NCI-H187 (cell line): Measurements from ENCODE around the gene IGF1R.

Experiments used
- DNase-seq, 2 experiments: peaks; one replicate each; lab custom pipeline; 2025; lab: John Stamatoyannopoulos, UW

Gene IGF1R

DNA sequence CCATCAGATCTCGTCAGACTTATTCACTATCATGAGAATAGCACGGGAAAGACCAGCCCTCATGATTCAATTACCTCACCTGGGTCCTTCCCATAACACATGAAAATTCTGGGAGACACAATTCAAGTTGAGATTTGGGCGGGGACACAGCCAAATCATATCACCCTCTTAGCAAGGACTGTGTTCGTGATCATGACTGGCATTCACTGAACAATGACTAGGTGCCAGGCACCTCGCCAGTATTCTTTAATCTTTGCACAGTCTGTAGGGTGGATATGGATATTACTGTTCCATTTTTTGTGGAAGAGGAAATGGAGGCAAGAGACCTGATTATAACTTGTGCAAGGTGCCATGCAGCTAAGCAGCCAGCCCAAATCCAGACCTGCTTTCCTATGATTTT, 77.5 kb downstream of the IGF1R start:
- DNase-seq = no peak

DNA sequence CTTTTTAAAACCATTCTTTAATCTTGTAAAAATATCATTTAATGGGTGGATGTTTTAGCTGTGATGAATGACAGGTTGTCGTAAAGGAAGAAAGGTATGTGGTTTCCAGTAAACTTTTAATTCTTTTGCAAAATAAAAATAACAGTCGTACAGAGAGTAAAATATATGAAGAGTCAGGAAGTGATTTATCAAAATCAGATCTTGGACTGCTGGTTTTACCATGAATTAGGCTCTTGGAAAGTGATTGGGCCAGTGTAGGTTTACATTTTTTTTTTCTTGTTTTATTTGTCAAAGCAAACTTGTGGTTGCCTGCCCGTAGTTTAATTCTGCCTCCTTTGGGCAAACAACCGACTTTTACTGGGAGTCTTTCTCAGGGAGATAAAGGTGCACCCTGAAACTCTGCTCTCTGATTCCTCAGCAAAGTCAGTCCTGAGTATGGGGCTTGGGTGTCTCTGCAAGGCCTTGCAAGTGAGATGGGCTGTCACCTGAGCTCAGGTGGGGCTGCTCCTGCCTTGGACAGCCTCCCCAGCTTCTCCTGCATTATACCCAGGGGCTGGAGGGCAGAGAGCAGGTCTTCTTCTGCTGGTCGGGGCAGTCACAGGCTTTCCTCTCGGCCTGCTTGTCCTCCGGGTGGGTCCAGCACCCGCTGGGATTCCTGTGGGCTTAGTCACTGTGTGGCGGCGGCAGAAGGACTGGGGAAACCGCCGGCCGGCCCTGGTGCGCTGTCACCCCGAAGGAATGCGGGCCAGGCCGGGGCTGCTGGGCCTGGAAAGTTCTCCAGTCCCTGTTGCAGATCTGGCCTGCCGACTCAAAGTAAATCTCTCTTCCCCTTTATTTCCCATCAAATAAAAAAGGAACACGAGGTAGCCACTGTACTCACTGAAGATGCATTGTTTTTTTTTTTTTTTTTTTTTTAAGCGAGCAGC, 79.0 kb downstream of the IGF1R start:
- DNase-seq = no peak

DNA sequence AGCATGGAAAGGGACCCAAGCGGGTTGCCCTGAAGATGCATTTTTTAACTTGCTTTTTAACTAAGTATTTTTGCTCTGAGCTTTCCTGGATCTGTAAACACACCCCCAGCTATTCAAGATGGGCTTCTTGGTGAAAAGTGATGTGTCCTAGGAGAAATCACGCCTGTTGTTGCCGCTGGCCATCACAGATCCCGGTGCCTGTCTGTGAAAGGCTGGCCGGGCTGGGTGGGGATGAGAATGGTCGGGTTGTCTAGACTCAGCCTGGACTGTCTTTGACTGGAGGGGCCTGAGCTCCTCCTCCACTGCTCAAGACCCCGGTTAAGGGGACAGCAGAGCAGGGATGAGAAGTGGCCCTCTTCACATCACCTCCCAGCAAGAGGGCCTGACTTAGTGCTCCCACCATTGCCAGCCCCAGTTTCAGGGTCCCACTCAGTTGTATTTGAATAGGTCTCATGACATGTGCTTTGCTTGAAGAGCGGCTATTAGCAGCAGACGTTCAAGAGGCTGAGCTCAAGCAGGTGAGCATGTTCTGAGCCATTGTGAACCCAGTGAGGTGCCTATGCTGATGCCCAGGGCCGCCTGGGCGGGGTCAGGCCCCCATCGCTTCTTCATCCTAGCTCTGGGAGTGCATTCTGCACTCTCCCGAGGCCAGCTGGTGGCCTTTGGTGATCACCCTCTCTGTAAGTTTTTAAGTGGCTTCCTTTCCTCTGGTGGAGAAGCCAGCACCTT, 79.9 kb downstream of the IGF1R start:
- no peak for DNase-seq

DNA sequence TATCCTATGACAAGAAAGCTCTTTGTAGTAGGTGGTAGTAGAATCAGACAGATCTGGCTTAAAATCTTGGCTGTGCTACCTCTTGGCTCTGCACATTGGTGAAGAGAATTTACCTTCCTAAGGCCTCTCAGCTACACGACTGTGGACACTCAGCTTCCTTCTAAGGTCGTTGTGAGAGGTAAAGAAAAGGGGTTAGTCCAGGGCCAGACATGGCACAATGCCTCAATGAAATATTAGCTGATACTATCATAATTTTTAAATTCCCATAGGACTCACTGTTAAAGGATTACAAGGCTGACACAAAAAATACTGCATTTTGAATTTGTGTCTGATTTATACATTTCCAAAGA, 80.4 kb downstream of the IGF1R start:
- no peak for DNase-seq

DNA sequence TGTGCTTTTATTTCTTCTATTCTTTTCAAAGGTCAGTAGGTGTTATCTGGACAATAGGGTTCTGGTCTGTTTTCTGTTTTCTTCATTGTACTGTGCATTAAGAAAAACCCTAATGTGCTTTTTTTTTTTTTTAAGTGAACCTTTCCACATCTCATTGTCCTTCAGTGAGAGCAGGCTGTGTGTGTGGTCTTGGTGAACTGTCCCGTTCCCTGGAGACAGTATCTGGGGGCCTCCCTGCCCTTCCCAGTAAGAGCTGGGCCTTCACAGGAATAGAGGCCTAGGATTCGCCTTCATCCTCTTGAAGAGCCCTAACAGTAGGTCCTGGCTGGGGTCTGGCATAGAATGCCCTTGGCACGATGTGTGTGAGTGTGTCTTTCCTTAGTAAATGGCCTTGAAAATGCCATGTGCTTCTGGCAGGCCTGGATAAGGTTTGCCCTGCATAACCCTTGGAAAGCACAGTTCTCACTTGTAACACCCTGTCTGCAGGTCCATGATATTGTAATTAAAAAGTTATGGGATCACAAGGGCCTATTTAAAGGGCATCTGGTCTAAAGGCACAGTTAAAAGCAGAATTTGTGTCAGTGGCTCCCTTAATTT, 81.2 kb downstream of the IGF1R start:
- DNase-seq = no peak

DNA sequence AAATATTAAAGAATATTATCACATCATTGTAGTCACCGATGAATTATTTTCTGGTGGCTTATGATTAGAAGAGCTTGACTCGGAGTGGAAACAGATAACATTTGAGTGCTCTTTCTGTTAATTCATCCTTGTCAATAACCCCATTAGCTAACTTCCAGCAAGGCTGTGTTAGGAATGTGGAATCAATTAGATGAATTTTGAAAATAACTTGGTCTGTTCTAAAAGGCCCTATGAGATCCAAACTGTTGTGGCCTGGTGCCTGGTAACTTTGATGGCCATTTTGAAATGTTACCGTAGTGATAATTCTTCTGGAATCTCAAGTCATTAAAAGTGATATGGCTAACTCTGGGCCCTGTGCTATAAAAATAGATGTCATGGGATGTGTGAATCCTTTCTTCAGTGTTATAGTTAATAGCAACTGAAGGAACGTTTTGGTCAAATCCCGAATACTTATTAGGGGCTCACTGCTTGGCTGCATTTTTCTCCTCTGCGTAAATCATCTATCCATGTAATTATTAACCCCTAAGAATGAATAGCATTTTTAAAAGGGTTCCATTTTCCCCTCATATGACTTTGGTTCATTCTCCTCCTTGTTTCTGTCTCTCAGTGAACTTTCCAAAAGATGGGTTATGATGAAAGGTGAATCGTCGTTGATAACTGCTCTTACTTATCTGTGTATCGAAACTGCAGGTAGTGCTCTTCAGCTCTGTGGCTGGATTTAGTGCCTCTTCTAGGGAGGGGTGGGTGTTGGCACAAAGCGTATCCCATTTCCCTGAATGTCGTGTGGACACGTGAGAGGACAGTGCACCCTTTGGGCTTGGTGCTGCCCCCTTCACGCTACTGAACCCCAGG, 82.7 kb downstream of the IGF1R start:
- DNase-seq = no peak

DNA sequence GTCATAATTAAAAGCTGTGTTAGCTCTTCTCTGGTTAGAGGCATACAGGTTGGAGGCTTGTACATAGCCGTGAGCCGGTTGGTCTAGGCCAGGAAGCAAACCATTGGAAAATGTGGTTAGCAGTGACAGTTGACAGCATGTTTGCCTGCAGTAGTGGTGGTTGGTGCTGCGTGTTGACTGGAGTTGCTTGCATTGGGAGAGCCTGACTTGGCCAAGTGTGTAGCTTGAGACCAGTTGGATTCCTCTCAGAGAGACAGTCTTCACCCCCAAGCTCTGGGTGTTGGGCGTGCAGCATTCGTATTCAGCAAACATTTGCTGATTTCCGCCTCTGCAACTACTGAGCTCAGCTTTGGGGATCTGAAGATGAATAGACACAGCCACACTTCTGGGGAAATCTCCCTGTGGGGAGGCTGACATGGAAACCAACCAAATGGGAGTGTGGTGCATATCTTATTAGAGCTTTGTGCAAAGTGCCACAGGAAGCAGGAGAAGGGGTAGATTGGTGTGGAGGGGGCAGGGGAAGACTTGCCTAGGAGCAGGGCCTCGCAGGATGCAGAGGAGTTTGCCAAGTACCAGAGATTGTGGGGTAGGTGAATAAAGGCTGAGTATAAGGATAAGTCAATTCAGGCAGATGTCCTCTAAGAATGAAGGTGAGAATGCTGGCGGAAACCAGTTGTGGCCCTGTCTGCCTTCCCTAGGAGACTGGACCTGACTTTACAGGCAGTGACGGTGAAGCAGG, 83.5 kb downstream of the IGF1R start:
- DNase-seq = no peak

DNA sequence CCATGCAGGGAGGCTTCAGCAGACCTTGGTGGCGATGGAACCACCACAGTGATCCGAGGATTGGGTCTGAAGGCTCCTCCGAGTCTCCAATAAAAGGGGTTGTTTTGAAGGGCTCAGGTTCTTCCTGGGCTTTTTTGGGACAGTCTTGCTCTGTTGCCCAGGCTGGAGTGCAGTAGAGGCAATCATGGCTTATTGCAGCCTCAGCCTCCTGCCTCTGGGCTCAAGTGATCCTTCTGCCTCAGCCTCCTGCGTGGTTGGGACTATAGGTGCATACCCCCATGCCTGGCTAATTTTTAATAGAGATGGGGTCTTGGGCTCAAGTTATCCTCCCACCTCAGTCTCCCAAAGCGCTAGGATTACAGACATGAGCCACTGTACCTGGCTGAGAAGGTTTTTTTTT, 84.8 kb downstream of the IGF1R start:
- no peak for DNase-seq

DNA sequence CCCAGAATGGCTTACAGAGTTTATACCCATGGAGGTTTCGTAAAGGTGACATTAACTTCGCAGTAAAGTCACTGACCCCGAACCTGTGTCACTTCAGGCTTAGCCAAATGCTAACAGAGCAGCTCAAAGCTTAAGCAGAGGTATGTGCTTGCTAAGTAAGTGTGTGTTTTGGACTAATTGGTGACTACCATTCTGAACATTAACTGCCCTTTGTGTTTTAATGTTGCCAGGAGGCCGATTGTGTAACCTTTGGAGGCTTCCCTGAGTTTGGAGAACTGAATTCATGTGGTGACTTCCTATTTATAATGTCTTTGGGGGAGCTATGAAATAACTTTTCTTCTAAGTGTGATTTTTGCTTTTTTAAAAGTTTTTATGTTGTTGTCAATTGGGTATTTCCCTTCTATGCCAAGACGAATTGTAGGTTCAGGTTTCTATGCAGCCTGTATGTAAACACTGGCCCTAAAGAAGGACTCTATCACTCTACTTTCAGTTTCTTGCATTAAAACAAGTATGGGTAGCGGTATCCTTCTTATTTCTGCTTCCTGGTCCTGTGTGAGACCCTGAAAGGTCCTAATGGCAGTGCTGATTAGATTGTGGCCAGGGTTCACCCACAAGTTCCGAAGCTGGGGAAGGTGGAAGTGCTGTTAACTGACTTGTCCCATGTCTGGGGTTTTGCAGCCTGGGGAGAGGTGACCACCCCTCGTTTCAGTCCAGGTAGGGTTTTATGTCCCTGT, 86.3 kb downstream of the IGF1R start:
- DNase-seq = no peak

DNA sequence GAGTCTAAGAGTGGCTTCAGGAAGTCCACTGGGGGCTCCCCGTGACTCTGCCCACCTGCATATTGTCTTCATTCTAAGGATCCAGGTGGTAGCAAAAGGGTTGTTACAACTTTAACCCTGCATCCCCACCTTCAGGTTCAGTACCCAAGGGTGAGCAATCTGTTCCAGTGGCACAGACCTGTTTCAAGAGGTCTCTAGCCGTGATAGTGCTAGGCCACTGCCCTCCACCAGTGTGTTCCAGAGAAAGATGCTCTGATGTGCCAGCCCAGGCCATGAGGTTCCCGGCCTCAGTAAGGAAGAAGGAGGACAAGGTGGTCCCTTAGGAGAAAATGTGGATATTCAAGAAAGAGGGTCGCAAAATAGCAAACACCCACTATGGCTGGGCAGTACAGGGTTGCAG, 87.0 kb downstream of the IGF1R start:
- DNase-seq = no peak

DNA sequence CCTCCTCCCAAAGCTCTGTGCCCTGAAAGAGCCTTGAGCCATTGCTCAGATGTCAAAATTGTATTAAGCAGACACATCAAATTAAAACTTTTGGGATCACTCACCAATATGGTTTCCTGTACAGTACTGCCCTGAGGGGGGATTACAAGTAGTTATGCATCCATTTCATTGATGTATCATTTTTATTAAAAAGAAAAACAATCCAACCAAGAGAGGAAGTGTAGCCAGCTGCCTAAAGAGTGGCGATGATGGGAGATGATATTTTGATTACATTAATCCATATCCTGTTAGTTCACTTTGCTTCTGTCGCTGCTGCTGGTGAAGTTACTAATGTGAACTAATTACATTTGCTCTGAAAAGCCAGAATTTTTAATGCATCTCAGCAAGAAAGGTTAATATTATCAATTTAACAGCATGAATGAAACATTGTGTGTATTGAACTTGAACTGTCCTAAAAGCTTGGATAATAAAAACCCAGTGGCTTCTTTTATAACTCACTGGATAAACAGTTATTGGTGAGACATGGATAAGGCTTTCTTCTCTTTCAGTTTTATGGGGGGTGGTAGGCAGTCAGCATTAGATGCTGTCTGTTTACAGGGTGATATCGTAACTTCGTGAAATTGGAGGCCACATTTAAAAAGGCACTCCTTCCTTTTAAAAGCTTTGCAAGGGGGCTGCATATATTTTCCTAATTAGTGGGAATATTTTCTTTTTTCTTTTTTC, 87.7 kb downstream of the IGF1R start:
- no peak for DNase-seq

DNA sequence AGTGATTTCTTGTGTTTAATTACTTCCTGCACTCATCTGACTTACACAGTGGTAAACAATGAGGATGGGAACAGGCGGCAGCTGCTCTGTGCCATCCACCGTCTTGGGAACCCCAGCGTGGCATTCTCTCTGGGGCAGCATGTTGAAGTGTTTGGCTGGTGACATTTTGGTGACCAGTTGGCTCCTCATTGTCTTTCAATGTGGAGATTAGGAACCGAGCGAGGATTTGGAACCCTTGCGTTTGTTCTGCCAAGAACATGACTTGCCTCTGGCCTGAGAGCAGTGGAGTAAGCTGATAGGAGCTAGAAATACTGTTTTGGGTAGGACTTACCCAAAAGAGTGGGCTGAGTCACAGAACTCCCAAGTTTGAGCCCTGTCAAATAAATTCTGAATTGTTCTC, 88.8 kb downstream of the IGF1R start:
- no peak for DNase-seq

DNA sequence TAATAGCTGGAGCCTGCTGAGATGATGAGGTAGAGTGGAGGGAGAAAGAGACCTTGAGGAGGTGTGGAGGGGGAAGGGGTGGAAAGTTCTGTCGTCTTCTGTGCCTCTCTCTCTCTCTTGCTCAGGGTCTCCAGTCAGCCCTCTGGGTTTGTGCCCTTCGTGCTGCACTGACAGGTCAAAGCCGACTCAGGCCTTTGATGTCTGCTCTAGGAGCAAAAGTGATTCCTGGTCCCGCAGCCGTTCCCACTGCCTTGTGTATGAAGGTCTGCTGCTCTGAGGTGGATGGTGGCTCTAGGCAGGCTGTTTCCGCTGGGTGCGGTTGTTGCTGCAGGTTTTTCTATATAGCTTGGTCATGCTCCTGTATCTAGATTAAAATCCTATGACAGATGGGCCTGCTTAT, 89.4 kb downstream of the IGF1R start:
- no peak for DNase-seq

DNA sequence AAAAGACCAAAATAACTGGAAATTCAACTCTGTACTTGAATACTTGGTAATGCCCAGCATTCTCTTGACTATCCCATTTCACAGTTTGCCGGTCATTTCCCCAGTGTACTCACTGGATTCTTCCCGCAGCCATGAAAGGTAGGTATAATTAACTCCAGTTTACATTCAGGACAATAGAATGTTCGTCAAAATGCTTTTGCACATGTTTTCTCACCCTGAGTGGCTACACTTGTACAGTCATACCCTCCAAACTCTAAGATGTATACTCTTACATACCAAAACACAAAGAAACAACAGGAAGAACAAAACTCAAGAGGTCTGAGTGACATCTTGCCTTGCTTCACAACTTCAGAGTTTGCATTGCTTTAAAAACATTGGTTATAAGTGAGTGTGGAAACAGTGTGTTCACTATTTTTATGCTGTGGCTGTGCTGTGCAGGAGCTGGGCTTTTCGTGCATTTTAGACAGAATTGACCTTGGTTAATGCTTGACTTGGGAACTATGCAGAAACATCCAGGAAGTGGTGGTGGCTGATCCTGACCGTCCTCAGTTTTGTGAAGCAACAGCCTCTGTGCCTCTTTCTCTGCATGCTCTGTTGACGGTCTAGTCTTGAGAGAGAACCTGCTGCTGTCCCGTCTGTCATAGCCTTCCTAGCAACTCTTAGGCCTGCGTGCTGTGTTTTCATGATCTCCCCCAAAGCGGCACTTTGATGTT, 90.5 kb downstream of the IGF1R start:
- DNase-seq = no peak

DNA sequence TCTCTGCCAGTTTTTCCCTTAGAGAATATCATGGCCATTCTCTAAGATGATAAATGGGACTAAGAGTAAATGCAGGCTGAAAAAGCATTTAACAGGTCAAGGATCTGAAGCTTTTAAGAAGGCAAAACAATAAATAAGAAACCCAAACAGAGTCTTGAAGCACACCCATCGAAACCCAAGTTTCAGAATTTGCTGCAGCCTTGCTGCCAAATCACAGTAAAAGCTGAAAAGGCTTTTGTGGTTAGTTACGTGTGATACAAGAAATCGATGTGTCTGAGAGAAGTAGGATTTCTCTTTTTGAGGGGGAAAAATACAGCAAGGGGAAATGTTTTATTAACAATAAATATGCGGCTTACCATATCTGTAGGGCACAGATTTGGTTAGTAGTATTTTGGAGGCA, 92.0 kb downstream of the IGF1R start:
- DNase-seq = no peak

DNA sequence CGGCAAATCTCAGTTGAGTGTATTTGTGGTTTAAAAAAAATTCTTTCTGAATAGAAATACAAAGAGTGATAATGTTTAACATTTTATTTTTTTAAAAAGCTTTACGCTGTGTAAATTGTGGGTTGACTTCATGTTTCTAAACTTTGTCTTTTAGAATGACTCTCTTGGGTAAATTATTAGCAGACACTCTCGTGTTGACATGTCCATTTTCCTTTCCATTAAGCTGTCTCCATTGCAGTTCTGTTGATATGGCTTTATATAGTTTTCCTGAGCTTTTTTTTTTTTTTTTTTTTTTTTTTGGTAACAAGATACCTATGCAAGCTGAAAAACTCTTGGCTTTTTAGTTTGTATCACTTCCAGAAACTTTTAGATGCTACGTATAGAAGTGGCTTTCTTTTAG, 92.6 kb downstream of the IGF1R start:
- DNase-seq = no peak

DNA sequence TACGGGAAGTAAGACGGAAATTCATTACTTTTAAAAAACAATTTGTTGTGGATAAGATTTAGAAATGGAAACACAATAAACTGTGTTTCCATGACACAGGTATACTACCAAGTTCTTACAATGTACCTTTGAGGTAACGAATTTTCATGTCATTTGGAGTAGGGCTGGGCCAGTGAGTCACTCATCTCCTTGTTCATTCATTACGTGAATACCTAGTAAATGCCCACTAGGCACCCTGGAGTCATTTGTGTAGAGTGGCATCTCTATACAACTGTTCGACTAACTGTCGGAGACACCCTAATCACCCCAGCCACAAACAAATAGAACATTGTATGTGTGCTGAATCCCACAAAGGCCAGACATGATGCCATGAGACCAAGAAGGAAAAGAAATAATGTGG, 94.8 kb downstream of the IGF1R start:
- no peak for DNase-seq

DNA sequence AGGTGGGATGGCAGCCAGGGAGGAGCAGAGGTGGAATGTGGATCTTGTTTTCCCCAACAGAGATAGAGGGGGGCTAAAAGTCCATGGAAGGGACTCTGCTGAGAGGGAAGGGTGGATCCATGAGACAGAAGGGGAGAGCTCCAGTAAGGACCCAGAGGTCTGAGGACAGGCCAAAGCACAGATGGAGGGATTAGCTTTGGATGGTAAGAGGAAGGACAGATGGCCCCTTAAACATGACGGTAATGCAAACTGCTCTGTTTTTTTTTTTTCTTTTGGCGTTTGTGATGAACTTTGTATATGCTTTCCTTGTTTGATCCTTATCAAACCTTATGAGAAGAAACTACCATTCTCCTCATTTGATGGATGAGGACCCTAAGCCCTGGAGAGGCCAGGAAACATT, 96.2 kb downstream of the IGF1R start:
- no peak for DNase-seq

DNA sequence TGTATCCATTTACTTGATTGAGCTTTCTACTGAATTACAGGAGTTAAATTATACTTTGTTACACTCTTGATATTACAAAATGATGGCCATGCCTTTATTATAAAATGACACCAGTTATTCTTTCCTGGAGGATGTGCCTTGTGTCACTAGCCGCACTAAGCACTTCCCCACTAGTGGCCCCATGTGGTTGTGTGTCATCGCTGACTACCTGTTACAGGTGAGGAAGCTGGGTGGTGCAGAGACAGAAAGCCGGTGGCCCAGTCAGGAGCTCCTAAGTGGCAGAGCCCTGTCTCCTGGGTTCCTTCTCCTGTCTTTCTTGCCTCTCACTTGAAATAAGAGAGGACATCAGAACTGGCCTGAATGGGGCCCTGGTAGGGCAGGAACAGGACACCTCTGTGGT, 96.8 kb downstream of the IGF1R start:
- DNase-seq = no peak
